Right atrium auricular region (tissue), 2 donors: ENCODE measurements around the gene ZFYVE28. TPM values are rescaled to one million over a fixed set of nuclear protein-coding genes. Genes with fewer than 3 reads are reported as not detected.

ENCODE experiments used
- DNase-seq: peaks from one replicate; pipeline ENCODE4 v3.0.0-alpha.2; 2019; ENCODE audit warnings: low spot score
- H3K27ac ChIP-seq, 2 donors: fragments of 200-600 bp; sonication (generic); 1 replicate in 1 of 2; 2 replicates in 1 of 2; pipeline ENCODE4 v1.5.1; 2016 to 2019
- H3K27me3 ChIP-seq, 2 donors: fragments of 200-600 bp; sonication (generic); one replicate each; pipeline versions ENCODE4 v1.5.1 to v1.6.0; 2017 to 2019
- H3K36me3 ChIP-seq: fragments of 200-600 bp; sonication (generic); one replicate; pipeline ENCODE4 v1.5.1; 2016
- H3K4me1 ChIP-seq, 2 donors: fragments of 200-600 bp; sonication (generic); one replicate each; pipeline versions ENCODE4 v1.5.1 to v1.6.0; 2017 to 2019
- H3K4me3 ChIP-seq, 2 donors: fragments of 200-600 bp; sonication (generic); 1 replicate in 1 of 2; 2 replicates in 1 of 2; pipeline ENCODE4 v1.5.1; 2017 to 2019; ENCODE audit warnings: mild to moderate bottlenecking in 1 of 2, moderate library complexity in 1 of 2
- H3K9me3 ChIP-seq, 2 donors: fragments of 200-600 bp; sonication (generic); one replicate each; pipeline ENCODE4 v1.5.1; 2019
- CTCF ChIP-seq, 2 donors: fragments of 200-600 bp; sonication (generic); IDR thresholded peaks; one replicate each; pipeline ENCODE4 v1.5.1; 2019; ENCODE audit warnings: antibody characterized with exemption in 2 of 2
- total RNA-seq, 2 donors: library from RNA; depleted of rRNA; stranded (reverse); fragments of >200 nt; gene quantifications; one replicate each; pipeline ENCODE4 v1.1.0, GENCODE V29; 2016

The ZFYVE28 gene
- total RNA-seq, 2 donors from 2014 or later: 3.4 to 6.0 TPM

- no peak for TF ChIP-seq CTCF (IDR thresholded peaks at IDR 0.05)
- no peak overlapping the region for H3K27ac ChIP-seq
- no peaks in the 10 kb centered on the region for H3K27me3 ChIP-seq
- peak; percentile 38 for DNase-seq
- H3K4me3 ChIP-seq: no peak overlapping the region
- H3K9me3 ChIP-seq: peaks cover 0 to 23% of the 10 kb centered on the region in 2 donors
- H3K4me1 ChIP-seq: no peaks in the 10 kb centered on the region
- H3K36me3 ChIP-seq: no peaks in the 10 kb centered on the region
Observed at GRCh38 chr4:2313366-2313765, 105.1 kb downstream of the ZFYVE28 start.

GRCh38 chr4:2306773-2307410 lies 111.6 kb downstream of the ZFYVE28 start:
- Histone ChIP-seq H3K9me3 (peaks cover 0 to 27% of the 10 kb centered on the region in 2 donors), H3K4me1 (no peaks in the 10 kb centered on the region), H3K27me3 (no peaks in the 10 kb centered on the region), H3K36me3 (no peaks in the 10 kb centered on the region), H3K4me3 (no peak overlapping the region), H3K27ac (no peak overlapping the region)
- no peak for TF ChIP-seq CTCF (IDR thresholded peaks at IDR 0.05)
- no peak for DNase-seq

- Histone ChIP-seq H3K4me1 (no peaks in the 10 kb centered on the region), H3K27ac (no peak overlapping the region), H3K36me3 (no peaks in the 10 kb centered on the region), H3K9me3 (peaks cover 0 to 17% of the 10 kb centered on the region in 2 donors), H3K27me3 (no peaks in the 10 kb centered on the region), H3K4me3 (no peak overlapping the region)
- peak; percentile 40 for DNase-seq
- TF ChIP-seq CTCF (IDR thresholded peaks at IDR 0.05): no peak
Observed at GRCh38 chr4:2305766-2306501, 112.5 kb downstream of the ZFYVE28 start.

GRCh38 chr4:2304877-2305561 lies 113.4 kb downstream of the ZFYVE28 start:
- Histone ChIP-seq H3K36me3 (no peaks in the 10 kb centered on the region), H3K9me3 (peaks cover 0 to 8% of the 10 kb centered on the region in 2 donors), H3K4me3 (no peak overlapping the region), H3K27ac (no peak overlapping the region), H3K4me1 (no peaks in the 10 kb centered on the region), H3K27me3 (no peaks in the 10 kb centered on the region)
- DNase-seq: peak; percentile 21
- TF ChIP-seq CTCF (IDR thresholded peaks at IDR 0.05): no peak

GRCh38 chr4:2304321-2304876 lies 114.0 kb downstream of the ZFYVE28 start:
- peak; percentile 18 for DNase-seq
- no peaks in the 10 kb centered on the region for H3K4me1 ChIP-seq
- H3K36me3 ChIP-seq: no peaks in the 10 kb centered on the region
- peaks cover 0 to 6% of the 10 kb centered on the region in 2 donors for H3K9me3 ChIP-seq
- no peaks in the 10 kb centered on the region for H3K27me3 ChIP-seq
- TF ChIP-seq CTCF (IDR thresholded peaks at IDR 0.05): no peak
- no peak overlapping the region for H3K4me3 ChIP-seq
- H3K27ac ChIP-seq: no peak overlapping the region
